Anterior cingulate cortex (tissue), 58 donors: Measurements from ENCODE around the gene PEX10.

ENCODE experiments used
- DNase-seq, 58 donors: peaks; one replicate each; lab custom pipeline; 2025; lab: John Stamatoyannopoulos, UW

The PEX10 gene

GRCh38 chr1:2407166-2407990, 5.0 kb downstream of the PEX10 start:
- DNase-seq = no peak

- no peak for DNase-seq
Observed at GRCh38 chr1:2406451-2407041, 5.8 kb downstream of the PEX10 start.

- no peak for DNase-seq
Observed at GRCh38 chr1:2405588-2406295, 6.6 kb downstream of the PEX10 start.

- no peak for DNase-seq
Observed at GRCh38 chr1:2404890-2405511, 7.4 kb downstream of the PEX10 start.

- no peak for DNase-seq
Observed at GRCh38 chr1:2404142-2404889, 8.0 kb downstream of the PEX10 start.

- no peak for DNase-seq
Observed at GRCh38 chr1:2403273-2403672, 9.1 kb downstream of the PEX10 start.

- peak in 1 of 58 donors; percentile 5 for DNase-seq
Observed at GRCh38 chr1:2402420-2402819, 9.9 kb downstream of the PEX10 start.

GRCh38 chr1:2400950-2401649, 11.3 kb downstream of the PEX10 start:
- DNase-seq = no peak

- DNase-seq = no peak
Observed at GRCh38 chr1:2400576-2400909, 11.8 kb downstream of the PEX10 start.

- no peak for DNase-seq
Observed at GRCh38 chr1:2399890-2400575, 12.3 kb downstream of the PEX10 start.

GRCh38 chr1:2398871-2399270, 13.5 kb downstream of the PEX10 start:
- DNase-seq = no peak

GRCh38 chr1:2397007-2397679, 15.2 kb downstream of the PEX10 start:
- no peak for DNase-seq

GRCh38 chr1:2396476-2396875, 15.9 kb downstream of the PEX10 start:
- no peak for DNase-seq

GRCh38 chr1:2396059-2396458, 16.3 kb downstream of the PEX10 start:
- no peak for DNase-seq

GRCh38 chr1:2395245-2395644, 17.1 kb downstream of the PEX10 start:
- DNase-seq = no peak

- DNase-seq = no peak
Observed at GRCh38 chr1:2394761-2395160, 17.6 kb downstream of the PEX10 start.

GRCh38 chr1:2394220-2394619, 18.1 kb downstream of the PEX10 start:
- no peak for DNase-seq

GRCh38 chr1:2393471-2393877, 18.9 kb downstream of the PEX10 start:
- no peak for DNase-seq

GRCh38 chr1:2392686-2393085, 19.7 kb downstream of the PEX10 start:
- DNase-seq = no peak
